HEK293T (cell line): ENCODE data around the gene POU2F2.

ENCODE experiments used
- CTCF ChIA-PET: fragments of 350-600 bp; formaldehyde crosslinking; extraction: SDS; loops from one replicate; lab custom pipeline; 2021; ENCODE audit warnings: antibody characterized with exemption, inconsistent platforms; lab: Yijun Ruan, JAX
- POLR2A ChIA-PET: fragments of 350-600 bp; formaldehyde crosslinking; extraction: SDS; loops from one replicate; lab custom pipeline; 2020; ENCODE audit warnings: antibody characterized with exemption, inconsistent platforms; lab: Yijun Ruan, JAX
- DNase-seq: peaks from one replicate; pipeline ENCODE4 v3.0.0; 2012; ENCODE audit warnings: mixed read lengths; ENCODE audit errors: extremely low spot score
- ARNT ChIP-seq: fragments of 450-650 bp; IDR thresholded peaks from 2 replicates; pipeline ENCODE4 v1.6.1; 2017; ENCODE audit warnings: mild to moderate bottlenecking
- BHLHE40 ChIP-seq: fragments of 450-650 bp; IDR thresholded peaks from 2 replicates; pipeline ENCODE4 v1.6.1; 2016; ENCODE audit warnings: mild to moderate bottlenecking, moderate library complexity, borderline replicate concordance
- CTBP1 ChIP-seq: fragments of 450-650 bp; IDR thresholded peaks from 2 replicates; pipeline ENCODE4 v1.6.1; 2016; ENCODE audit warnings: borderline replicate concordance
- ELF4 ChIP-seq: fragments of 450-650 bp; IDR thresholded peaks from 2 replicates; pipeline ENCODE4 v1.6.1; 2017; ENCODE audit warnings: antibody characterized with exemption
- FOXA1 ChIP-seq: fragments of 450-650 bp; IDR thresholded peaks from 2 replicates; pipeline ENCODE4 v1.6.1; 2016; ENCODE audit warnings: mild to moderate bottlenecking
- FOXK2 ChIP-seq: fragments of 450-650 bp; IDR thresholded peaks from 2 replicates; pipeline ENCODE4 v1.6.1; 2016; ENCODE audit warnings: mild to moderate bottlenecking
- FOXM1 ChIP-seq: fragments of 450-650 bp; IDR thresholded peaks from 2 replicates; pipeline ENCODE4 v1.6.1; 2017; ENCODE audit warnings: mild to moderate bottlenecking, borderline replicate concordance
- HDGF ChIP-seq: fragments of 450-650 bp; IDR thresholded peaks from 2 replicates; pipeline ENCODE4 v1.6.1; 2017; ENCODE audit warnings: antibody characterized with exemption, borderline replicate concordance
- L3MBTL2 ChIP-seq: fragments of 450-650 bp; conservative IDR thresholded peaks from 2 replicates; pipeline ENCODE4 v1.6.1; 2016; ENCODE audit warnings: mild to moderate bottlenecking
- LEF1 ChIP-seq: fragments of 450-650 bp; IDR thresholded peaks from 2 replicates; pipeline ENCODE4 v1.6.1; 2017; ENCODE audit warnings: mild to moderate bottlenecking, borderline replicate concordance
- NFRKB ChIP-seq: fragments of 450-650 bp; IDR thresholded peaks from 2 replicates; pipeline ENCODE4 v1.6.1; 2016; ENCODE audit warnings: mild to moderate bottlenecking, moderate library complexity
- PKNOX1 ChIP-seq: fragments of 450-650 bp; IDR thresholded peaks from 2 replicates; pipeline ENCODE4 v1.6.1; 2016
- SP1 ChIP-seq: fragments of 450-650 bp; IDR thresholded peaks from 2 replicates; pipeline ENCODE4 v1.6.1; 2017
- SUZ12 ChIP-seq: fragments of 450-650 bp; IDR thresholded peaks from 2 replicates; pipeline ENCODE4 v1.6.1; 2016; ENCODE audit warnings: mild to moderate bottlenecking
- TARDBP ChIP-seq: fragments of 450-650 bp; IDR thresholded peaks from 2 replicates; pipeline ENCODE4 v1.6.1; 2016
- ZNF384 ChIP-seq: fragments of 450-650 bp; IDR thresholded peaks from 2 replicates; pipeline ENCODE4 v1.6.1; 2016

POU2F2 gene

GRCh38 chr19:42078538-42079275 lies 53.5 kb downstream of the POU2F2 start:
- ChIA-PET POLR2A (interaction anchor here (0.5 to 0.9 kb wide), 2 partner anchors 22 to 143 kb away, joined by 3 read pairs; no protein-coding TSS in a partner anchor), CTCF (interaction anchor here (0.7 kb wide), 1 partner anchor 264 kb away, joined by 3 read pairs; no protein-coding TSS in a partner anchor)
- TF ChIP-seq NFRKB, result no peak
- no peak for TF ChIP-seq SUZ12
- no peak for TF ChIP-seq L3MBTL2
- DNase-seq, result no peak

- CTCF ChIA-PET, result no interaction called here
- TF ChIP-seq LEF1 (no peak), CTBP1 (no peak), L3MBTL2 (no peak), ARNT (no peak), ZNF384 (no peak), FOXK2 (no peak), TARDBP (no peak)
- POLR2A ChIA-PET, result no interaction called here
- DNase-seq, result no peak
These were observed 54.2 kb downstream of the POU2F2 start for GRCh38 chr19:42078058-42078457.

- ChIA-PET CTCF (interaction anchor here (0.5 kb wide), 1 partner anchor 483 kb away, joined by 7 read pairs; no protein-coding TSS in a partner anchor), POLR2A (interaction anchor here (0.8 to 2.1 kb wide), 12 partner anchors 11 to 144 kb away, joined by 3 to 11 read pairs (median 4); partner anchors contain the start of genes RABAC1 and ZNF526)
- TF ChIP-seq FOXA1 (no peak), SUZ12 (no peak), LEF1 (no peak), L3MBTL2 (no peak), TARDBP (no peak), ELF4 (no peak), FOXM1 (no peak), PKNOX1 (no peak), SP1 (no peak), FOXK2 (no peak), BHLHE40 (no peak)
- DNase-seq, result no peak
These were observed 55.8 kb downstream of the POU2F2 start for GRCh38 chr19:42076380-42076944.

GRCh38 chr19:42075616-42076379 lies 56.4 kb downstream of the POU2F2 start, which contains the start of gene ZNF574:
TSS of gene ZNF574 (plus strand) at chr19:42076166. CDS start at chr19:42078607, 2,441 bp downstream.
- ChIA-PET CTCF (interaction anchor here (0.5 kb wide), 1 partner anchor 484 kb away, joined by 7 read pairs; no protein-coding TSS in a partner anchor), POLR2A (interaction anchor here (0.7 to 2.1 kb wide), 11 partner anchors 9 to 144 kb away, joined by 3 to 11 read pairs (median 5); partner anchors contain the start of genes RABAC1 and ZNF526)
- TF ChIP-seq NFRKB (peak; percentile 94), ELF4 (peak; percentile 72), SUZ12 (no peak), FOXM1 (no peak), PKNOX1 (peak; percentile 82)
- DNase-seq, result peak; percentile 96

- no peak for TF ChIP-seq ELF4
- no peak for TF ChIP-seq LEF1
- TF ChIP-seq BHLHE40, result no peak
- TF ChIP-seq L3MBTL2, result peak; percentile 73
- CTCF ChIA-PET, result no interaction called here
- DNase-seq, result no peak
- POLR2A ChIA-PET, result interaction anchor here (1.0 kb wide), 1 partner anchor 22 kb away, joined by 3 read pairs; no protein-coding TSS in a partner anchor
These were observed 57.0 kb downstream of the POU2F2 start for GRCh38 chr19:42075364-42075615.

GRCh38 chr19:42074513-42075363 lies 57.5 kb downstream of the POU2F2 start:
- ChIA-PET POLR2A (interaction anchor here (0.7 to 1.0 kb wide), 2 partner anchors 10 to 21 kb away, joined by 3 to 4 read pairs; no protein-coding TSS in a partner anchor), CTCF (no interaction called here)
- peak; percentile 32 for DNase-seq
- no peak for TF ChIP-seq ZNF384
- no peak for TF ChIP-seq CTBP1
- TF ChIP-seq NFRKB, result no peak
- TF ChIP-seq LEF1, result no peak
- TF ChIP-seq HDGF, result no peak
- no peak for TF ChIP-seq SUZ12
- no peak for TF ChIP-seq BHLHE40
